Stimulated activated CD8-positive, alpha-beta memory T cell treated with anti-CD3 and anti-CD28 coated beads, Interleukin-4, amount 100 ng/mL, for 48 hours (primary cell): Measurements from ENCODE around the gene GRIK3.
A peak's percentile ranks its signal among the peaks of the same experiment; 100 is the strongest.

Experiments used
- DNase-seq: peaks from one replicate; pipeline ENCODE4 v3.0.0-alpha.2; 2020

GRIK3 gene

DNA sequence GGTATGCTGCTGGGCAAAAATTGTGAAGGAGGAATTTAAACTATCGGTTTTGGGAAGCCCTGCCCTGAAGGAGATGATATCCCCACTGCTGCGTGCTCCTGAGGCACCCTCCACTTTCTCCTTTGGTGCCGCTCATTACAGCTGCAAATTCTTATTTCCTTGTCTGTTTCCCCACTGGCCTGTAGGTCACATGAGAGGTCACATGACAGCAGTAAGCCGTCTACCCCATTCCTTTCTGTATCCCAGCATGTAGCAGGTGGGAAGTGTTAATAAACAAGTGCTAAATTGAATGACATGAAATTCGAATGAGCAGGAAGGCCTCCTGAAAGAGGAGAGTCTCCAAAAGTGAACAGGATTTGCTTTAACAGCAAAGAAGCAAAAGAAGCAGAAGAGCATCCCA, 58.7 kb downstream of the GRIK3 start:
- DNase-seq, result no peak

DNA sequence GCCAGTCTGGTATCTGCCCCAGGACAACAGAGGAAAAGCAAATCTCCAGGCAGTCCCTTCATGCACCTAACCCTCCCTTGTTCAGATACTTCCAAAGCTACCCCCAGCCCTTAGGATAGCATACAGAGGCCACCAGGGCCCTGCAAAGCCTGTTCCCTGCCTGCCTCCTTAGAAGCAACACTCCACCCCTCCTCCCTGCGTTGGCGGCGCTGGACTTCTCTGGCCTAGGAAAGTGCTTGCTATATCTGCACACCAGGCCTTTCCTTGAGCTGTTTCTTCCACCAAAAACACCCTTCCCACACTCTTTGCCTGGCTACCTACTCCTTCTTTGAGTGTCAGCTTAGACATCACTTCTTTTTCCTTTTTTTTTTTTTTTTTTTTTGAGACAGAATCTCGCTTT, 61.3 kb downstream of the GRIK3 start:
- no peak for DNase-seq

DNA sequence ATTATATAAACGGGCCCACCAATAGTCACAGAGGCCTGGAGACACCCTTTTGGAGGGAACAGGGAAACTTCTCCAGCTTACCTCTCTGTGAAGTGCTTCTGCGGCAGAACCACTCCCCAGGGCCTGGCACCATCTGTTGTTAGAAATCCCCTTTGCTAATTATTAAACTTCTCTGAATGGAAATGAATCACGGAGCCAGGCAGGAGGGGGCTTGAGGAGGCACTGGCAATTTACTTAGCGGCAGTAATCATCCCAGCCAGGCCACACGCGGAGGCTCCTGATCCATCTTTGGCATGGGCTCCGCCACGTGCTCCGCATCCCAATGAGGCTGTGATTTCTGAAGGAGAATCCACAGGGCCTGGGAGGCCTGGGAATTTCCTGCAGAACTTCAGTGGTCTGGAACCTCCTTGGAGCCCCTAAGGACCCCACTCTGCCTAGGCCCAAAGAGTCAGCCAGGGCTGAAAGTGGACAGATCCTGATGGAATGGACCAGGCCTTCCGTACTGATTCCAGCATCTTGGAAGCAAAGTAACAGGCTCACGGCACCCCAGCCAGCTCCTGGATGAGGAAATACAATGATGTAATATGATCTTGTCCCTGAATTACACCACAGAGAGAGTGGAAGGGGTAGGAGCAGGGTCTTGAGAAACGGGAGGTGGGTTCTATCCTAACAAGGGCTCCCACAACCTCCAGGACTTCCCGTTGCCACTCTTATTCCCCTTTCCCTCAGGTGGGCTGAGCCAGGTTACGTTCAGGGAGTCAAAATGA, 62.3 kb downstream of the GRIK3 start:
- no peak for DNase-seq

DNA sequence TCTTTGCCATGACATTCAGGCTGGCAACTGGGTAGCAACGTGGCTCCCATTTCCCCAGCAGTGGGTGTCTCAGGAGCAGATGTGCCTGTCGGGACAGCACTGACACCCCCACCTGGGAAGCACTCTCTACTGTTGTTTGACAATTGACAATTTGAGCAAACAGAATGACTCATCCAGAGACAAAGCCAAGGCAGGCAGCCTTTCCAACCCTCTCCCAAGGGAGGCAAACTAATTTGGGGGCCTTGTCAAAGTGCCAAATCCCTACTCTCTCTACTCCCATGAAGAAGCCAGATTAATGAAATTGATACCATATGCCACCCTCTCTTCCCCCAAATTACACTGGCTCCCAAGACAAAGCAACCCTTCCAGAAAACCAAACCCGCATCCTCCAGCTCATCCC, 65.6 kb downstream of the GRIK3 start:
- no peak for DNase-seq

DNA sequence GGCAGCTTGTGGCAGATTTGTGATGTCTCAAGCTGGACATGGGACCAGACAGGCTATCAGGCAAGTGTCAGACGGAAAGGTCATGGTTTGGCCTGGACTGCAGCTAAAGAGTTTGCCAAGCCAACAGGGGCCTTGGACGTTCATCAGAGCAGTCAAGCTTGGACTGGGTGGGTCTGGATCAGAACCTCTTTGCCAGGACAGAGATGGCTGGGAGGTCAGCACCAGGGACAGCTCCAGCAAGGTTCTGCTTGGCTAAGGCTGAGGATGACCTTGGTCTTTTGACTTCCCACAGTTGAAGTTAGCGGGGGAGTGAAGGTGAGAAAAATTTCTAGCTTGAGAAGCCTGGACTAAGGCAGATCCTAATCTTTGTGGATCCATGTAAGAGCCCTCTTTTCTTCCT, 68.1 kb downstream of the GRIK3 start:
- peak; percentile 43 for DNase-seq

DNA sequence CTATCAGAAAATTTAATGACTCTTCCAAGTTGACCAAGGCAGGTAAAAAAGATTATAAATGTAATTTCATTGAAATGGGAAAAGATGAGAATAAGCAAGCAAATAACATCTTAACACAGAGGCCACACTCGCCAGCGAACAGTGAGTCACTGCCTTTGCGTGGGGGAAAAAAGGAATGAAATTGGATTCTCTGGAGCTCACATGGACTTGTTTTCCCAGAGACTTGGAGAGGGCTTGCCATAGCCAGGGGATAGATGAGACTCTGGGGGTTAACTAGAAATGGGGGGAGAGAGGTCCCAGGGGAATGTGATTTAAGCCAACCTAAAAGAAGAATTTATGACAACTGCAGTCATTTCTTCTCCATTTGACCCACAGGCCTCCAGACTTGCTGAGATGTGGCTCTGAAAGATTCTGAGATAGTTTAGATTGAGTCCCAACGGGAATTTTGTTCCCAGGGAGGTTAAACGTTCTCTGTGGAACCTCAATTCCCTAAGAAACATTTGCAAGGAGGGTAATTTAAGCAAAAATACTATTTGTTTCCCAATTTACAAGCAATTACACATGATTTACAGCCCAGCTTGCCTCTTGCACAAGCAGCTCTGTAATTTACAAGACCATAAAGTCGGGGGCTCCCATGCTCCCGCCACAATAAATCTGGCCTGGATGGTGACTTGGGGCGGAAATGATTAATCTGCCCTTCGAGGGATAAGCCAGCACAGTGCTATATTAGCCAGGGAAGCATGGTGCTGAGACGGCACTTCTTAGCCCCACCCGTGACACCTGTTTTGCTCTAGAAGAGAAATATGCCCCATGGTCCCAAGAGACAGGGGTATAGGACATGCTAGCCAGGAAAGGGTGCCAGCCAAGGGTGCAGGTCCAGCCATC, 68.8 kb downstream of the GRIK3 start:
- DNase-seq, result no peak

DNA sequence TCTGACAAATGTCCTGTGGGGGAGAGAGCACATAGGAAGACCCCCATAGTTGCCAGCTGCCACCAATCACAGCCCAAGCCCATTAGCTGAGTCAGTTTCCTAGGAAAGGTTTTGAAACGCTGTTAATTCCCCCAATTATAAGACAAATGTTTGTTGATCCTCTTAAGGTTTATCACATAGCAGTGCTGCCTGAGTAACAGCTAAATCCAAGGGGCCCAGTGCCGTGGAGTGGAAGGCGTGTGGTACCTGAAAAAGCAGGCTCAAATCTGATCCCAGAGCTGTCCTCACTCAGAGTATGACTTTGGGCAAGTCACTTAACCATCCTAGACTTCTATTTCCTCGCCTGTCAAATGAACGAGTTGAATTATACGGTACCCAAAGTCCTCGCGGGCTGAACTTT, 69.5 kb downstream of the GRIK3 start:
- no peak for DNase-seq

DNA sequence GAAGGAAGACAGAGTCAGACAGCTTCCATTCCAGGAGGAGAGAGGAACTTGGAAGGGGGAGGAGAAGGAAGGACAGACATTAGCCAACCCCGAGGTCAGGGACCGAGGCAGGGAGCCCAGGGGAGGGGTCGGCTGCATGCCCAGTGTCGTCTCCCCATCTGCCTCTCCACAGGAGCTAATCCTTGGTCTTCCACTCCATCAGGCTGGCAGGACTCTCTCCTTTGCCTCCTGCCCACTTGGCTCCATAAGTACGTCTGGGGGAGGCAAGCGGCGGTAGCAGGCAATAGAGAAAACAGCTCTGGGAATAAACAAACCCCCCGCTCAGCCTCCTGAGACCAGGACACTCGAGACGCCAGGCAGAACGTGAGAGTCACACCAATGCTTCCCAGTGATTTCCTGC, 71.3 kb downstream of the GRIK3 start:
- no peak for DNase-seq

DNA sequence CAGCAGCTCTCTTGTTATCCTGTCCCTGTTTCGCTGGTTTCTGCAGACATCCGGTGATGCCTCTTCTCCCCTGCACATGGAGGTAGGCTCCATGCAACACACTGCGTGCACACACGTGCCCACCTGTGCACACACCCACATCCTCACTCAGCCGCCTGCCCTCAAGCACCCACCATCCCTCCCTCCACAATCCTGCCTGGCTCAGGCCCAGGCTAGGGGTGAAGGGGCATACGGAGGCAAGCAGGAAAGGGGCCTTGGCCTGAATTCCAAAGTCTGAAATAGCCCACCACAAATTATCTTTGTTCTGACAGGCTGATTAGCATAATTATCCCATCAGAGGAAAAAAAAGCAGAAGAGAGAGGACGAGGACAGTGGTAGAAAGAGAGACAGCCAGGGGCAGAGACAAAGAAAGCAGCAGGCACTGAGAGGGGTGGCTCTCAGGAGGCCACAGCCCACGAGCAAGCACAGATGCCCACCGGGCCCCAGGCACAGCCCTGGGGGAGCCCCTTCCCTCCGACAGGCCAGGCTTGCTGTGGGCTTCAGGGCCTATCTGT, 73.2 kb downstream of the GRIK3 start:
- no peak for DNase-seq

DNA sequence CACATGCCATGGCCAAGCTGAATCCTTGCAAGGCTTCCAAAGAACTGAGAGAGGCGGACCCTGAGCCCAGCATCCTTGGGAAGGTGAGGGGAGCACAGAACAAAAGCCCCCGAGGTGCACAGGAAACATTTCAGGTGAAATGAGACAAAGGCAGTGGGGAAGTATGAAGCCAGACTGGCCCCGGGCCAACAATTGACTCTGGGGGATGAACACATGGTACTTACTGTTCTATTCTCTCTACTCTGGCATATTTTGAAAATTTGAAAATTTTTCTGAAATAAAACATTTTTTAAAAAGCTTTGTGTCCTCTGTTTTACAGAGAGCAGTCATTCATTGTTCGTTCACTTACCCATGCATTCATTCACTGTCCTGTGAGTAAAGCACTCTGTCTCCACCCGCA, 77.7 kb downstream of the GRIK3 start:
- no peak for DNase-seq

DNA sequence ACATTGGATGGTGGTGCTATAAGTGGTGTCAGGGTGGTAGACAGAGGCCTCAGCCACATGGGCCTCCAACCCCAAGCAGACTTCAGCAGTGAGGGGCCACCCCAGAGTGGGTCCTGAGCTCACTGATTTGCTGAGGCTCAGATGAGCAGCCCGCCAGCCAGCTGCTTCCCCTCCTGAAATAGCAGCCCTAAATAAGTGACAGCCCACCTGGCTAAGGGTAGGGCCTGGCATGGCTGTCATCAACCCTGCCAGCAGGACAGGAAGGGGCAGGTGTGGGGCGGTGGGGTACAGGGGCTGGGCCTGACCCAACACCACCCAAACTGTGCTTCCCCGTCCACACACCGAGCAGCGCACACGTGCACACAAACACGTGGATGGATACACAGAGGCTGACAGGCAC, 79.3 kb downstream of the GRIK3 start:
- DNase-seq, result no peak

DNA sequence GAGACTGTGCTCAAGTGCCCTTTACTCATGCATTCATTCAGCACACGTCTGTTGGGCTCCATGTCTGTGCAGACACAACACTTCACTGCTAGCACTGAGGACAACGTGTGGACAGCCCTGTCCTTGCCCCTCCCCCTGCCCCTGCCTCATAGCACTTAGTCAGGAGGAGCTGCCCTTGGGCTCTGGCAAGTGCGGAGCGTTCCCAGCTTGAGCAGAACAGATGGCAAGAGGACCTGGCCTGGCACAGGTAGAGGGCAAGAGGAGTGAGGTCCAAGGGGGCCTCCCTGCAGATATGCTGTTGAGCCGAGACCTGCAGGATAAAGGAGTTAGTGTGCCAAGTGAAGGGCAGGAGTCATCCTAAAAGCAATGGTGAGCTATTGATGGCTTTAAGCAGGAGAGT, 81.3 kb downstream of the GRIK3 start:
- no peak for DNase-seq

DNA sequence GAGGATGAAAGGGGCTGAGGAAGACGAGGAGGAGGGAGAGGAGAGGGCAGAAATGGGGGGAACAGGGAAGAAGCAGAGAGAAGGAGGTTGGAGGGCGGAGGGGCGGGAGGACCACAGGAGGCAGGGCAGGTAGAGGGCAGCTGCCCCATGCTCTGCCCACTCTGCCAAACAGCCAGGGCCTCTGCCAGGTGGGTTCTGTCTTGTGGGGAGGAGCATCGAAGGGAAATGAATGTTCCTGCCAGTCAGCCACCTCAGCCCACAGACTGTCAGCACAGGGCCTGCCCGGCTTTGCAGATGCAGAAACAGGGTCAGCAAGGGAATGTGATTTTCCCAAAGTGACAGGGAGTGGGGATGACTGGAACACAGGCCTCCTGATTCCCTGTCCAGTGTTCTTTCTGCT, 82.6 kb downstream of the GRIK3 start:
- DNase-seq, result no peak

DNA sequence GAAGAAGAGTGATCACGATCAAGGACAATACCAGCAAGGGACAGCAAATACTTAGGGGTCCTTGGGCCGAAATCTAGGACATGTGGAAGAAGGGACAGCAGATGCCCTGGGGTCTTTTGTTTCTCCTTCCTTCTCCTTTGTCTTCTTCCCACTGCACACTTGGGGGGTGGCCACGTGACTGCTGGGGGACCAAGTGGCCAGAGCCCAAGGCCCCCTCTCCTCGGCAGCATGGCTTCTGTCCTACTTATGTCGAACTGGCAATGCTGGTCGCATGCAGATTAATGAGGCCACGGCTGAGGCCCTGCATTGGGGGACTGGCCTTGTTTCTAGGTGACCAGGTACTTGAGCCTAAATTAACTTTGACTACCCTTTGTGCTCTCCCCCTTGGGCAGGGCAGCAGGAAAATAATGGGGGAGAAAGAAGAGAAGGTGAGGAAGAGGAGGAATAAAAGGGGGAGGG, 83.0 kb downstream of the GRIK3 start:
- DNase-seq, result no peak

DNA sequence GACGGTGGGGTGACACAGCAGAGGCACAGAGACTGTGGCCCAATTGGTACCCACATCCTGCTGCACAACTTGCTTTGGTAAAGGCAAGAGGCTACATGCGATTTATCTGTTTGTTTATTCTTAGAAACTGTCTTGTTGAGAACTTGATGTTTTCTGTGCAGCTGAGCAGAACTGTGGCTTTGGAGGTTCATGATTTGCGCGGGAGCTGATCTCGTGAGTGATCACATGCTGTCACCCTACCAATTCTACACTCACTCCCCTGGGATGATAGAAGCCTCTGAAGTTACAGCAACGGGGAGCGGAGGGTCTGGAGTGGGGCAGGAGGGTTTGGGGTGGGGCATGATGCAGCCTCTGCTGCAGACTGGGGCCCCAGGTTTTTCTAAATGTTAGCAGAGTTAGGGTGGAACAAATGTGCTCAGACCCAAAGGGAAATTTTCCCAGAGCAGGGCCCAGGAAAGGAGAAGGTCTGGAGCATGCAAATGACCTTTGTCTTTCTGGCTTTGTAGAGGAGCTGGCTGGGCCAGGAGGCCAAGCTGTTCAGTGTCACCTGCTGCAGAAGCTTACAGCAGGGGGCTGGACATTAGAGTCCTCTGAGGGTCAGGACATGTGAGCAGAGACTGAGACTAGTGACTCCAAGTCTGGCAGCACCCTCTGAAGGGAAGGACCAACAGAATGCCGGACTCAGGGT, 83.6 kb downstream of the GRIK3 start:
- no peak for DNase-seq

DNA sequence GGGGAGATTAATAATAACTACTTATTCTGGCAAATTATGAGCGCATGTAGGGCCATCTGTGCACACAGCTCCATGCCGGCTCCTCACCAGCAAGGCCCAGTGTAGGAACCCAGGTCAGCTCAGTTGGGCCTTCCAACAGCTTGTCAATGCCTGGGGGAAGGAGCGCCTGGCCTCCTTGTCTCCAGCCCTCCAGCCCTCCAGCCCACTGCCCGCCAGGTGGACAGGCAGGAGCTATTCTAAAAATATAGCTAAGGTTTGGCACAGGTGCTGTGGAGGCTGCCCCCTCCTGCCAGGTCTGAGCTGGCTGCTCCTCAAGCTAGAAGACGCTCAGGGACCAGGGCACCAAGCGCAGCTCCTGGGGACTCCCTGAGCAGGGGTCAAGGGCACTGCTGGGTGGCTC, 85.7 kb downstream of the GRIK3 start:
- no peak for DNase-seq

DNA sequence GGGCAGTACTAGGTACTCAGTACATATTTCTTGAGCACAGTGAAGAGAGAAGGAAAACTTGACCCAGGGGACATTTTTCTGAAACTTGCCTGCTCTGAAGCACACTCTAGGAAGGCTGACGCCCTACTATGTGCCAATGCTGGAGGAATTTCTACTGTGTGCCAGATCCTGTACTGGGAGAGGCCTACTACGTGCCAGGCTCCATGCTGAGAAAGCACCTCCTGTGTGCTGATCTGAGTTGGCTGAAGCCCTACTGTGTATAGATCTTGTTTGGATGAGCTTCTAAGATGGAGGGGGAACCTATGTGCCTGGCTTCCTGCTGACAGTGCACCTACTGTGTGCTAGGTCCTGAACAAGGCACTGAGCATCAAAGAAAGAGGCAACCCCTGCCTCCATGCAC, 86.2 kb downstream of the GRIK3 start:
- no peak for DNase-seq

DNA sequence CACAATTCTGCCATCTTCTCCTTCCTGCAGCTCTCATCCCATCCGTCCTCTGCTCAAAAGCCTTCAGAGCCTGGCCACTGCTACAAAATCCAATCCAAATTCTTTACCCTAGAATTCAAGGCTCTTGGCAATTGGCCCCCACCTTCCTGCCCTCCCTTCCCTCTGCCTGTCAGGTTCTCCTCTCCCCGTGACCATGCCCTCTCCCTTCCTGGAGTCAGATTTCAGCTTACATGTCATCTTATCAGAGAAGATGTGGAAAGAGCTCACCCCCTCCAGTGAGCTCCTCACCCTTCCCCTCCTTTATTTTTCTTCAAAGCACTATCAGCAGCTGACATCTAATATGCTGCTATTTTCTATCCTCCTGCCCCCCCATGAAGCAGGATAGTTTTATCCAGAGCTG, 86.9 kb downstream of the GRIK3 start:
- no peak for DNase-seq

DNA sequence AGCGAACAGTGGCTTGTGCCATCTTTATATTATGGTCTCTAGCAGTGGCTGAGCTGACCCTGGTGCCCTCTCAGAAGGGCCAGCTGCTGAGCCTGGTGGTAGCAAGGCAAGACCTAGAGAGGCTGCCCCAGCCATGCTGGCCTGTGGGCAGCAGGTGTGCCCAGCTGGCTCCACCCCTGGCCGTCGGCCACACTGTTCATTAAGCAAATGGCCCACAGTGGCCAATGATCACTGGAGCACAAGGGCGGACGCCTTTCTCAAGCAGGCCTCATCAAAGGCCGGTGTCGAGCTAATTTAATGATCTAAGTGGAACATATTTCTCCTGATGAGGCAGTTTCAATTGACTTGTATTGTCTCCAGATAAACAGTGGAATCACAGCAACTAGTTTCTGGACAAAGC, 89.4 kb downstream of the GRIK3 start:
- DNase-seq, result no peak

DNA sequence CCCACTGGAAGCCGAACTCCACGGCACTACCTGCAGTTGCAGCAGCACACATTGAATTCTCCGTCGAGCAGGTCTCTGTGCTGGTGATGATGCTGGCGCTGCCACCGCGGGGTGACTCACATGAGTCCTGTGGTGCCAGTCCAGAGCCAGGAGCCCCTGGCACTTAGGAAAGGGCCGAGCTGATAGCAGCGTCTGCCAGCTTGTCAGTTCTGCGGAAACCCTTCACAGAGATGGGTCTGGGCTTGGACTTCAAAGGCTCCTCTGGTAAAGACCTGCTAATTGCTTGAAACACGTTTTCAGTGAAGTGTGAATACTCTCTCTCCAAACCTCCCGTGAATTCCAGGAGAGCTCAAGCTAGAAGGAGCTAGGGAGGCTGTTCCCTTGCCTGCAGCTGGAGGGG, 92.2 kb downstream of the GRIK3 start:
- no peak for DNase-seq

DNA sequence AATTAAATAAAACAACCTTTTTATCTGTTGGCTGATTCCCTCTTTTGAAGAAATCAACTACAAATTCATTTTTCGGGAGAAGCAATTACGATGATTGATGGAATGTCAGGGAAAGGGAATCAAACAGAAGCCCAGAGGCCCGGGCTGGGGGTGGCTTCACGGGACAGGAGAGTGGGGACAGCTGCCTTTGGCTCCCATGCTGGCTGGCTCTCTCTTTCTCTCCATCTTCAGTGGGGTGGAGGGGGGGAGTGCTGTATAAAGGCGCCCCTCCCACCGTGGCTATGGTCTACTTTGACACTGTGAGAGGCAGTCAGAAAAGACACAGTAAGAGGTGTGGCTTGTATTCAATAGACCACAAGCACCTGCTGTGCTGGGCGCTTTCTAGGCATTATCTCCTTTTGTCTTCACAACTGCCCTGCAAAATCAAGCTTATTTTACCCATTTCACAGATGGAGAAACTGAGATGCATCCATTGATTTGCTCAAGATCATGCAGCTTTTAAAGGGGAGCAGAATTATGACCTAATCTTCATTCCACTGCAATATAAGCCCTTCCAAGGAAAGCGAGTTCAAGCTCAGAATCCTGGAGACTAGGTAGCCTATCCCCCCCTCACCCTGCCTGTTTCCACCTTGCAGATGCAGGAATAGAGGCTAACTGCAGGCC, 92.9 kb downstream of the GRIK3 start:
- DNase-seq, result no peak

DNA sequence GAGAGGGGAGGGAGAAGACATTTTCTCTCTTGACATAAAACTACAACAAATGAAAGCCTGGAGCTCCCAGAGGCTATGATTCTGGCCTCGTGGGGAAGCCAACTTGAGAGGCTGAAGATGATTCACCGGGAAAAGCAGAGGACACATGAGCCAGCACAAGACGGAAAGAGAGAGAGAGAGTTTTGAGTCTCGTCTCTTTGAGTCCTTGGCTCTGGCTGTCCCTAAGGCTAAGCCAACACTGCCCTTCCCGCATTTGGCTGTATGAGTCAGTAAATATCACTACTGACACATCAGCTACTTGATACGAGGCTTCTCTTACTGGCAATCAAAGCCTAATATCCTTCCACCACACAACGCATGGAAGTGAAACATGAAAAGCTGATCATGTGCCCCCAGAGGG, 95.5 kb downstream of the GRIK3 start:
- DNase-seq, result no peak

DNA sequence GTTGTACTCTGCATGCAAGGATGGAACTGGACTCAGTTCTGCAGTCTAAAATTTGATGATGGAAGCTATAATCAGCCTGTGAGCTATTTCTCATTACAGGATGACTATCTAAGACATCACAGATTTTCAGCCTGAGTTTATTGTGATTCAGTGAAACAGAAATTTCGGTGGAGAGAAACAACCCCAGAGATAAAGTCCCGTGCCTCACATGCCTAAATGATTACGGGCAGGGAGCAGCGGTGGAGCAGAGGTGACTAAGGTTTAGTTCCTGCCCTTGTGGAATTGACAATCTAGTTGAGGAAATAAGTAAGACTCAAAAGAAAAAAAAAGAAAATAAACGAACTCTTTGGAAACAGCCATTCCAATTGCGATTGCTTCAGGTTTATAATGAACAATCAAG, 96.9 kb downstream of the GRIK3 start:
- DNase-seq, result no peak
